ENCODE data around the gene ACOX1. TPM values are rescaled to one million over a fixed set of nuclear protein-coding genes. Genes with fewer than 3 reads are reported as not detected.

Gene ACOX1
- polyA plus RNA-seq, 1 donor (not counting 4 experiments of a cell fraction or from before 2014, with no cell fraction given), result 31.8 TPM

DNA sequence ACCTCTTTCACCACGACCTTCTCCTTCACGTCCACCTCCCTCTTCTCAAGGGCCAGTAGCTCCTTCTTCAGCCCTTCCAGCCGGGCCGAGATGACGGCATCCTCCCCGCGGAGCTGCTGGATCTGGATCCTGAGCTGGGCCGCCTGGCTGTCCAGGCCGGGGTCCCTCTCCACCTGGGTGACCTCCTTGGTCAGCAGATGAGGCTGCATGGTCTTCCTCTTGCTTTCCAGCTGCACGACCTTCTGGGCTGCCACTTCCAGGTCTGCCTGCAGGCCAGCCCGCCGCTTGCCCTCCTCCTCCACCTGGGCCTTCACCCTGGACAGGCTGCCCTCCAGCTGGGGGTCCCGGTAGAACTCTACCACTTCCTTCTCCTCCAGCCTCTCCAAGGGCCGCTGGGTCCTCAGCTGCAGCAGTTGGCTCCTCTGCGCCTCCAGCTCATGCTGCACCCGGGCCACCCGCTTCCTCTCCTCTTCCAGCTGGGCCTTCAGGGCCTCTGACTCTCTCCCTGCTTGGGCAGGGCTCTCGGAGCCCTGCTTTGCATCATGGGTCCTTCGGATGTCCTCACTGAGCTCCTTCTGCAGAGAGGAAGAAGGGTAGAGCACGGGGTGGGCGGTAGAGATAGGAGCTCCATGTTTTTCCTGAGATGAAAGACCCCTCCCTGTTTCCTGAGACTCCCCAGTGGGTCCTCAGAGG lies 31.1 kb upstream of the ACOX1 start:
- H3K9ac ChIP-seq (ENCODE audit: control insufficient read depth, extremely low read depth, insufficient read depth, low read length), result no peak overlapping the region
- H3K27me3 ChIP-seq (ENCODE audit: control insufficient read depth, extremely low read depth, insufficient read depth, low read length), result no peaks in the 10 kb centered on the region
- peaks cover 5% of the 10 kb centered on the region for H4K20me1 ChIP-seq (ENCODE audit: control insufficient read depth, extremely low read depth, insufficient read depth, low read length)
- no peaks in the 10 kb centered on the region for H3K4me1 ChIP-seq (ENCODE audit: control insufficient read depth, extremely low read depth, insufficient read depth, low read length)
- FAIRE-seq (no peak), DNase-seq (ENCODE audit: low read depth, low spot score) (no peak)
- peaks cover 32 to 44% of the 10 kb centered on the region in 2 experiments for H3K36me3 ChIP-seq (ENCODE audit: control insufficient read depth in 2 of 2, extremely low read depth in 1 of 2, insufficient read depth in 2 of 2, low read length in 2 of 2)
- no peak overlapping the region for H3K4me2 ChIP-seq (ENCODE audit: control insufficient read depth, extremely low read depth, insufficient read depth, low read depth, low read length)
- no peaks in the 10 kb centered on the region for H3K79me2 ChIP-seq (ENCODE audit: control insufficient read depth, insufficient read depth, low read length)
- dilution Hi-C loops (cut with MboI; ENCODE audit: extremely low pct_ligation_motif_present, low sequenced_read_pairs), result no loop called here
- H3K27ac ChIP-seq (ENCODE audit: control insufficient read depth, insufficient read depth, low read length), result no peak overlapping the region
- H3K9me1 ChIP-seq (ENCODE audit: control insufficient read depth, extremely low read depth, insufficient read depth, low read length), result no peaks in the 10 kb centered on the region
- no peaks in the 10 kb centered on the region for H3K9me3 ChIP-seq (ENCODE audit: control insufficient read depth, low read depth, low read length)
- no peak for TF ChIP-seq EZH2 (IDR thresholded peaks at IDR 0.05; ENCODE audit: low read length)
- TF ChIP-seq, protein P1, sequence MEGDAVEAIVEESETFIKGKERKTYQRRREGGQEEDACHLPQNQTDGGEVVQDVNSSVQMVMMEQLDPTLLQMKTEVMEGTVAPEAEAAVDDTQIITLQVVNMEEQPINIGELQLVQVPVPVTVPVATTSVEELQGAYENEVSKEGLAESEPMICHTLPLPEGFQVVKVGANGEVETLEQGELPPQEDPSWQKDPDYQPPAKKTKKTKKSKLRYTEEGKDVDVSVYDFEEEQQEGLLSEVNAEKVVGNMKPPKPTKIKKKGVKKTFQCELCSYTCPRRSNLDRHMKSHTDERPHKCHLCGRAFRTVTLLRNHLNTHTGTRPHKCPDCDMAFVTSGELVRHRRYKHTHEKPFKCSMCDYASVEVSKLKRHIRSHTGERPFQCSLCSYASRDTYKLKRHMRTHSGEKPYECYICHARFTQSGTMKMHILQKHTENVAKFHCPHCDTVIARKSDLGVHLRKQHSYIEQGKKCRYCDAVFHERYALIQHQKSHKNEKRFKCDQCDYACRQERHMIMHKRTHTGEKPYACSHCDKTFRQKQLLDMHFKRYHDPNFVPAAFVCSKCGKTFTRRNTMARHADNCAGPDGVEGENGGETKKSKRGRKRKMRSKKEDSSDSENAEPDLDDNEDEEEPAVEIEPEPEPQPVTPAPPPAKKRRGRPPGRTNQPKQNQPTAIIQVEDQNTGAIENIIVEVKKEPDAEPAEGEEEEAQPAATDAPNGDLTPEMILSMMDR (optimal IDR thresholded peaks at IDR 0.05 in 1 of 3, IDR thresholded peaks at IDR 0.05 in 1 of 3, conservative IDR thresholded peaks at IDR 0.05 in 1 of 3; ENCODE audit: extremely low read depth in 1 of 3, insufficient read depth in 2 of 3, low read length in 3 of 3), result no peak
- no peak overlapping the region for H3K4me3 ChIP-seq (ENCODE audit: control insufficient read depth in 2 of 3, extremely low read depth in 1 of 3, insufficient read depth in 2 of 3, low read depth in 1 of 3, low read length in 3 of 3)
- H2AFZ ChIP-seq (ENCODE audit: control insufficient read depth, low read length), result no peak overlapping the region

DNA sequence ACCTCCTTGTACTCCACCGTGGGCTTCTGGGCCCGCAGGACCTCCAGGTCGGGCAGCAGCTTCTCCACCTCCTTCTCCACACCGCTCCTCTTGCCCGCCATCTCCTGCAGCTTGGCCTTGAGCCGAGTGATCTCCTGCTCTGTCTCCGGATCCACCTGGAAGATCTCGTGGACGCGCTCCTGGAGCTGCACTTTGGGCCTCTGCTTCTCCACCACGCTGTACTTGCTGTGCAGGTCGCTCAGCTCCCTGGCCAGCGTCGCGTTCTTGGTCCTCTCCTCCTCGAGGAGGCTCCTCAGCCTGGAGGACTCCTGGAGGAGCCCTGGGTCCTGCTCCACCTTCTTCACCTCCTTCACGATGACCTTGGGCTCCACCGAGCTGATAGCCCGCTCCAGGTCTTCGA lies 30.5 kb upstream of the ACOX1 start:
- no peak for FAIRE-seq
- Histone ChIP-seq H3K9me1 (ENCODE audit: control insufficient read depth, extremely low read depth, insufficient read depth, low read length) (no peaks in the 10 kb centered on the region), H3K4me2 (ENCODE audit: control insufficient read depth, extremely low read depth, insufficient read depth, low read depth, low read length) (no peak overlapping the region), H3K79me2 (ENCODE audit: control insufficient read depth, insufficient read depth, low read length) (no peaks in the 10 kb centered on the region), H2AFZ (ENCODE audit: control insufficient read depth, low read length) (no peak overlapping the region), H3K27me3 (ENCODE audit: control insufficient read depth, extremely low read depth, insufficient read depth, low read length) (no peaks in the 10 kb centered on the region), H3K4me1 (ENCODE audit: control insufficient read depth, extremely low read depth, insufficient read depth, low read length) (no peaks in the 10 kb centered on the region), H3K9me3 (ENCODE audit: control insufficient read depth, low read depth, low read length) (no peaks in the 10 kb centered on the region), H3K27ac (ENCODE audit: control insufficient read depth, insufficient read depth, low read length) (no peak overlapping the region), H3K9ac (ENCODE audit: control insufficient read depth, extremely low read depth, insufficient read depth, low read length) (no peak overlapping the region), H3K4me3 (ENCODE audit: control insufficient read depth in 2 of 3, extremely low read depth in 1 of 3, insufficient read depth in 2 of 3, low read depth in 1 of 3, low read length in 3 of 3) (no peak overlapping the region), H3K36me3 (ENCODE audit: control insufficient read depth in 2 of 2, extremely low read depth in 1 of 2, insufficient read depth in 2 of 2, low read length in 2 of 2) (peaks cover 32 to 44% of the 10 kb centered on the region in 2 experiments), H4K20me1 (ENCODE audit: control insufficient read depth, extremely low read depth, insufficient read depth, low read length) (peaks cover 1% of the 10 kb centered on the region)
- dilution Hi-C loops (cut with MboI; ENCODE audit: extremely low pct_ligation_motif_present, low sequenced_read_pairs), result no loop called here
- no peak for DNase-seq (ENCODE audit: low read depth, low spot score)
- TF ChIP-seq EZH2 (IDR thresholded peaks at IDR 0.05; ENCODE audit: low read length), result no peak
- TF ChIP-seq, protein P1 (optimal IDR thresholded peaks at IDR 0.05 in 1 of 3, IDR thresholded peaks at IDR 0.05 in 1 of 3, conservative IDR thresholded peaks at IDR 0.05 in 1 of 3; ENCODE audit: extremely low read depth in 1 of 3, insufficient read depth in 2 of 3, low read length in 3 of 3), result no peak
